PC-3 (cell line): Measurements from ENCODE around the gene RANBP10.

Experiments
- CTCF ChIP-seq: fragments of 300-600 bp; sonication (generic); conservative IDR thresholded peaks from 2 replicates; pipeline ENCODE4 v1.5.1; 2017; ENCODE audit warnings: antibody characterized with exemption, low read depth, mild to moderate bottlenecking, low read length
- EZH2 ChIP-seq: fragments of 300-600 bp; sonication (generic); IDR thresholded peaks from one replicate; pipeline ENCODE4 v1.6.1; 2017; ENCODE audit warnings: antibody characterized with exemption, mild to moderate bottlenecking, low read length; ENCODE audit not compliant: unreplicated experiment

GRCh38 chr16:67805718-67806427 lies 487 bp downstream of the RANBP10 start:
- TF ChIP-seq EZH2 = no peak
- no peak for TF ChIP-seq CTCF
